Raji (cell line): ENCODE results near the gene VPS16.

Source experiments
- POLR2A ChIP-seq: IDR thresholded peaks from 2 replicates; pipeline ENCODE4 v1.6.1; 2011; ENCODE audit warnings: low read depth, low read length, control low read depth; ENCODE audit not compliant: insufficient read depth

VPS16 gene

DNA sequence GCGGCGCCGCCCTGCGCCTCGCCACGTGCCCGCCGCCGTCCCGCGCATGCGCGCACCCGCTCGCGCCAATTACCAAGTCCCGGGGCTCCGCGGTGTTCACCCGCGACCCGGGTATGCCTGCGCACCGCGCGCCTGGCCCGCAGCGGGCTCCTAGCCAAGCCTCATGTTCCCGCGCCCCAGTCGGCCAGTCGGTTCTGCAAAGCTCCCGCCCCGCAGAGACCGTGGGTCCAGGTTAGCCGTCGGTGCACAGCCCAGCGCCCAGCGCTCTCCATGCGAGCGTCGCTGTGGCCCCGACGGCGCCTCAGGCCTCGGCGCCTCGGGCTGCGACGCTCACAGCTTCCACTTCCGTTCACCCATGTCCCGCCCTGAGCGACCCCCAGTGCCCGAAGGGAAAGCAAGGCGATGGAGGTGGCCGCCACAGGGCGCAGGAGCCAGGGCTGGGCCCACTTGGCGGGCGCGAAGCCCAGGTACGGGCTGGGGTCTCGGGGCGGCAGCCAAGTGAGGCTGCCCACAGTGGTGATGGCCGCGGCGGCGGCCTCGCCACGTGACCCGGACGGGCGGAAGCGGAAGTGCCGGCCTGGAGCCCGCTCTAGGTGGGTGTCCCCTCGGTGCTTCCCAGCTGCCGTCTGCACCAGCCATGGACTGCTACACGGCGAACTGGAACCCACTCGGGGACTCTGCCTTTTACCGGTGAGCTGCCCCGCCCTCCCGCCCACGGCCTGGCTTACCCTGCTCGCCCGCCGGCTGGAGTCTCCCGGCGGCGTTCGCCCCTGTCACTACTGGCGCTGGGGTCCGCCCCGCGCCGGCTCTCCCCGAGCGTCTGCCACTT, at the start of gene VPS16, which contains the start of gene PCED1A:
VPS16 (plus strand) TSS at position 608 of the 829 bp plus-strand sequence; CDS start at position 638, 30 bp downstream.
PCED1A (minus strand) TSS at position 518 of the 829 bp plus-strand sequence. CDS start 743 bp downstream, outside the sequence.
- TF ChIP-seq POLR2A: peak; percentile 88

DNA sequence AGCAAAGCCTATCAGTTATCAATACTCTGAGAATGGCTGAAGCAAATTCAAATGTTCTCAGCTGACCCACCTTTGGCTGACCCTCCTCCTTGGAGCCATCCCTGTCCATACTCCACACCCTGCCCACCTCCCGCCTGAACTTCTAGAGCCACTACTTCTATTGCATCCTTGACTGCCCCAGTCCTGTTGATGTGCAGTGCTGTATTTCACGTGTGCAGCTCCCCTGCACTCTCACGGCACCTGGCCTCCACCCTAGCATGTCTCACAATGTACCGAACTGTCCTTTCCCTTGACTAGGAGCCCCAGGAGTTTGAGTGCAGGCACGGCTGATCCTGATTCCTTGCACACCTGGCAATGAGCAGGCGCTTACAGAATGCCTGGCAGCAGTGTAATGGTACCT, 47.1 kb upstream of the VPS16 start:
- TF ChIP-seq POLR2A: no peak

DNA sequence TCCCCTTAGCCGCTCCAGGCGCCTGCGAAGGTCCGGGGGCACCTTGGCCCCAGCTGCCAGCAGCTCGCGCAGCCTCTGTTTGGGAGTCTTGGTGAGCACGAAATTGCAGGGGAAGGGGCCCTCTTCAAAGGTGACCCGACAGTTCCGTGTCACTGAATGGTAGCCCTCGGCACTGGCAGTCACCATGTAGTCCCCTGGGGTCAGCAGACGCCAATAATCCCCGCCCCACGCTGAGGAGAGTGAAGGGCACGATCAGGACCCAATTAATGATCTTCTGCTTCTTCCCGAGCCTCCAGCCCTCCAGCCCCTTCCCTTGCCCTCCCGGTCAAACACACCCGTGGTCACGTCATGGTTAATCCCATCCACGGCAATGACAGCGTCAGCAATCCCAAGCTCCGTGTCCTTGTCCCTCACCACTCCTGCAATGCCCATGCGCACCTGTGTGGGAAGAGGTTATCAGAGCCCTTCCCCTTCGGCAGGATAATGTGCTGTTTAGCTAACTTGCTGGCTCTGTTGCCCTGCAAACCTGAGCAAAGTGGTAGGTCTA, 46.3 kb upstream of the VPS16 start:
- TF ChIP-seq POLR2A: no peak

DNA sequence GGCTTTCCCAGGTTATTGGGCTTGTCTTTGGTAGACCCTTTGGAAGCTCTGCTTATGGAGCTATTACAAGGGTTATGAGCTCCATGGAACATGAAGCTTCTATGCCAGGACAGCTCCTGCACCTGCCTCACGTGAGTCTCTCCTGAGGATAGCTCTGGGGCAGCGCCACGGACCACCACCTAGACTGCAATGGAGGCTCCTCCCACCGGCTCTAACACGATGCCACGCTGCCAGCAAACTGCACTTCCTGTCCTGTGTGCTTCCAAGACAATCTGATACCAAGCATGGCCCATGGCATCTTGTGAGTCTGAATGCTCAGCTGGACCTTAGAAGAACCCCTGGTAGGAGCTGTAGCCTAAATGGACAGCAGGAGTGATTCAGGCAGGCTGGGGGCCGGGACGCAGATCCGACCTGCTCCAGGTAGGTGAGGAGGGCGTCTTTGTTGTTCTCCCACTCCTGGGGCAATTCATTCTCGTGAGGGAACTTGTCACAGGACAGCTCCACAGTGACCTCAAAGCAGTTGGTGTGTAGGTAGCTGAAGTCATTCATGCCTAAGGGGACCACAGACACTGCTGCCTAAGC, 45.6 kb upstream of the VPS16 start:
- TF ChIP-seq POLR2A: no peak

DNA sequence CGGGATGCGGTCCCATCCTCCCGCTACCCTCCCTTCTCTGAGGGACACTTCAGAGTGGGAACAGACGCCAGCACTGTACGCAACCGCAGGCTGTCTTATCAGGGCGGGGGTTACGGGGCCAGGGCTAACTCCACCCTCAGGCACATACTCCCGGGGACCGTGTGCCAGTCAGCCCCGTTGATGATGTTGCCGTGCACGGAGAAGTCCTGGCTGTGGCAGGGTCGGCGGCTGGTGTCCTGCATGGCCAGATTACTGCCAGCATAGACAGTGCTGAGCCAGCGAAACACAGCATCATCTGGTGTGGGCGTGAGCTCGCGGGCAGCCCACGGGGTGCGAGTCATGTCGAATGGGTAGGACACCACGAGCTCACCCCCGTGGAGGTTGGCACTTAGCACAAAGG, 45.1 kb upstream of the VPS16 start:
- no peak for TF ChIP-seq POLR2A

GRCh38 chr20:2796011-2796660, 44.4 kb upstream of the VPS16 start:
- TF ChIP-seq POLR2A: no peak

DNA sequence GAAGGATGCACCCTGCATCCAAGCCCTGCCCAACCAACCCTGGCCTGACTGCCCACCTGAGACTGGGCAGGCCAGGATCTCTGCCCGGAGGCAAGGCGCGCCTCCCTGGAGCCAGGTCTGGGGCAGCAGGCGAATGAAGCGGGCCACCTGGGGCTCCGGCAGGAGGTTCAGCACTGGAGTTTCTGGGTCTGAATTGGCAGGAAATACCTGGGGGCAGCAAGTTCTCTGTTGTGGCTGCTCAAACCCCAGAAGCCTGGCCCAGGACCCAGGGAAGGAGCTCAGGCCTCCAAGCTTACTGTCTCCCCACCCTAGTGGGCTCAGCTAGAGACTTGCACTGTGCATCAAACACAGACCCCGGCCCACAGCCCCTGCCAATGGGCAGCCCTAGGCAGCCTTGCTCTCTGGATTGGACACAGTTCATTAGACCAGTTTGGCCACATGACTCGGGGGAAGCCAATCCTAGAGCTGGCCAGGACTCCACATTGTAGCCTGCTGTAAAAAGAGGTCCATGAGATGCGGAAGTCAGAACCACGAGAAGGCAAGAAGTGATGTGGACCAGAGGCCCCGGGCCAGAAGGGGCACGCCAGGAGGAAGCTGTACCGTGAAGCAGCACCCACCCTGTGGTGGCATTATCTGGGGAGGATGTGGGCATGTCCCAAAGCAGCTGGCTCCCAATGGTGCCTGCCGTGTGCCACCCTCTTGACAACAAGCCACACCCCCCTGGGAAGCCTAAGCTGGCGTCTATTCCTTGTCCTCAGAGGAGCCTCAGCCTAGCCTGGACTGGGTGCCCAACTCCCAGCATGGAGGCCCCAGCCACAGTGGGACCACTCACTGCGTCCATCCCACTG, 43.2 kb upstream of the VPS16 start:
- no peak for TF ChIP-seq POLR2A

DNA sequence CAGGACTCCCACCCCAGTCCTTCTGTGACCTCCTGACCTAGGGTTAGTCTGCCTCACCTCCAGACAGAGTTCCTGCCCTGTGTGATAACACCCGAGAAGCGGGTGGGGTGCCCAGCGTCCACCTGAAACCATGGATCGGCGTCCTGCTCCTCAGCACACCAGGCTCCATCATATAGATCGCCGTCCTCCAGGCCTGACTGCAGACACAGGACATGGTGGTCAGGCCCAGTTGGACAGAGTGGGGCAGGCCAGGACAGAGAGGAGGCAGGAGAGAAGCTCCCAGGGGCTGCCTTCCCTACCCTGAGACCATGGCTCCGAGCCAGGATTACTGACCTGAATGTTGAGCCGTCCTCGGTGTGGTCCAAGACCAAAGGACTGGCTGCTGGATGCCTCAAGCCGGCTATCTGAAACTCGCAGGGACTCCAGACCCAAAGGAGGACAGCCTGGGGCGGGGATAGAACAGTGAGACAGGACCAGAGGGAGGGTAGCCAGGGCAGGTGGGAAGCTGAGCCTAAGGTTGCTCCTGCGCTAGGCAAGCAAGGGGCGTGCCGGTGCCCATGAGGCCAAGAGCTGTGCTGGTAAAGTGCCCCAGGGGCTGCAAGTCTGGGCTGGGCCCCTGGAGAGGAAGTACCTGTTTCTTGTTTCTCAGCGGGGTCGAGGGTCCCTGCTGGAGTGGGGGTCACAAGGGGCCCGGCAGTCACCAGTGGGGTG, 42.3 kb upstream of the VPS16 start:
- no peak for TF ChIP-seq POLR2A

- TF ChIP-seq POLR2A: no peak
These were observed 41.7 kb upstream of the VPS16 start for GRCh38 chr20:2798814-2799213.

DNA sequence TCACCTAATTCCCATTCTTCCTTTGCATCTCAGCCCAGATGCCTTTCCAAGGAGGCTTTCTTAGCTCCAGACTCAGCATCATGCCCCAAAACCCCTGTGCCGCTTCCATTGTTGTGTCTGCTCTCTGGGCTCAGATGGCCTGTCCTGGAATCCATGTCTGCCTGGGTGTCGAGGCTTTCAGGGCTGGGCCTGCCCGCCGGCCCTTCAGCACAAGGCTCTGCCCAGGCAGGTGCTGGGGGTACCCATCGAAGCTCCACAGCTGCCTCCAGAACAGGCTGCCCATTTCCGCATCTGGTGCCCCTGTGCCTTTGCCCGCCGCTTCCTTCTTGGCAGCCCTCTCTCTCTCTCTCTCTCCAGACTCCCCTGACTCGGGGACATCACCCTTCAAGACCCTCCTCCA, 41.3 kb upstream of the VPS16 start:
- TF ChIP-seq POLR2A: no peak

DNA sequence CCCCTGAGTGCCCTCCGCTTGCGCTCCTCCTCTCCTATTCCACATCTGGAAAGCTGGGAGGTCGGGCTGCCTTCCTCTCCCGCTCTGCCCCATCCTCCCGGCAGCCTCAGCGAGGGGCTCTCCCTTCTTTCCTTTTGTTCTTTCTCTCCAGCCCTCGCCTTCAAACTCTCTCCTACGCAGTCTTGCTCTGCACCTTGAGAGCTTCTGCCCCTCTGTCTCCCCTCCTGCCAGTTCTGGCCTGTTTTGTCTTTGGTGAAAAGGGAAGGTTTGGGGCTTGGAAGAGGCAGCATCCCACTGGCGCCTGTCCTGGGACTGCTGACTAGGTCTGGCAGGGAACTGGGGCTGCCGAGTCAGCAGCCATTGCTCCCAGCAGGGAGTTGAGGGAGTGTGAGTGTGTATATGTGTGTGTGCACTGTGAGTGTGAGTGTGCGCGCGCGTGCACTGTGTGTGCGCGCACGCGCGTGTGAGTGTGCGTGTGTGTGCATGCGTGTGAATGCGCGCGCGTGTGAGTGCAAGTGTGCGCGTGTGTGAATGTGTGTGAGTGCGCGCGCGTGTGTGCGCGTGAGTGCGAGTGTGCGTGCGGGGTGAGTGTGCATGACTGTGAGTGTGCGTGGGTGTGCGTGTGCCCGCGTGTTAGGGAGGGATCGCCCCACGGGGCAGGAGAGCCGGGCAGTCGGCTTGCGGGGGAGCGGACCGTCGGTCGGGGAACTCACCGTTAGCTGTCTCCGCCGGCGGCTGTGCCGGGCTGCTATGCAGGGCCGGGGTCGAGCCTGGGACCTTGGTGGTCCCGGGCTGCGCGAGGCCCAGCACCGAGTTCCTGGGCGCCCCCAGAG, 40.6 kb upstream of the VPS16 start:
- no peak for TF ChIP-seq POLR2A

DNA sequence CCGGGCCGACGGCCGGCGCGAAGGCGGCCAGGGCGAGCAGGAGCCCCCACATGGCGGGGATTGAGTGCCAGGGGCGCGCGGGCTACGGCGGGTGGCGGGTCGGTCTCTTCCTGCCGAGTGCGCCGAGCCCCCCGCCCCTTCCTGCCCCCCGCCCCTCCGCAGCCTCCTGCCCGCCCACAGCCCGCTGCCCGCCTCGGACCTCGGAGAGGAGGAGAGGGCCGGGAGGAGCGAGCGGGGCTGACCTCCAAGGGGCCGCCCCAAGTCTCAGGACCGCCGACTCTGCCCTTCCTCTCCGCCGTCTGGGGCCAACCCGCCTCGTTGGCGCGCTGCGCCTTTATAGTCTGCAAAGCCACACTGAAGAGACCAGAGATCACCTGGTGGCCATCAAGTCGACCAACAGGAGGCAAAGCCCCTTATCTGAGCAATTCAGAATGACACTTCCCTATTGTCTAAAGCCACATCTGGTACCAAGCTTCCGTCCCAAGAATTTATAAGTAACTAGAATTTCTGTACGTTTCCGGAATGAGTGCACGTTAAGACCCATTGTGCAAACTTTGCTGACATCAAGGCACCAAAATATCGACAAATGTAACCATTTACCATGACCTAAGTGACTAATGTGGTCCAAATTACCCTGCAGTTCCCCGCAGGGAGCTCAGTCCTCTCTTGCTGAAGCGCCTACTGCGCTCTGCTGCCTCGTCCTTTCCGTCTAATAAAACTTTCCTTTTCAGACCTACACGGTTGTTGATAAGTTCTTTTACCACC, 39.8 kb upstream of the VPS16 start, which contains the start of gene CPXM1:
CPXM1 (minus strand) TSS at position 107 of the 765 bp plus-strand sequence; CDS start at position 52, 55 bp downstream.
- TF ChIP-seq POLR2A: no peak

DNA sequence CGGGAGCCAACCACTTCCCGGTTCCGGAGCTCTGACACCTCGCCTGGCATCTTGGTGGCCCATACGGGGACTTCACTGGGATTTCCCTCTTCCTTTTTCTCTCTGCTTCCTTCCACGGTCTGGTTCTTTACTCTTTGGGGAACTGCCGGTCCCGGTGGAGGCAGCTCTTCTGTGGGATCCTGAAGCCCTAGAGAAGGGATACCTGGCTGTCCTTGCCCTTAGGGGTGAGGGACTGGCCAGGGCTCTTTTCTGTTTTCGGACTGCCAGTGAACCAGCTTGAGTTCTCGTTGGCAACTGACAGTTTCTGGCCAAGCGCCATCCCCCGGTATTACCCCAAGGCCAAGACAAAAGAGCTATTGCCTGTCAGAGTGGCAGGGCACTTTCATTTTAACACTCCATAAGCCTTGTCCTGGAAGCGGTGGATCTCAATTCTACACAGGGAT, 39.2 kb upstream of the VPS16 start:
- TF ChIP-seq POLR2A: no peak
